ENCODE results near the gene RAD51B.

RAD51B gene

DNA sequence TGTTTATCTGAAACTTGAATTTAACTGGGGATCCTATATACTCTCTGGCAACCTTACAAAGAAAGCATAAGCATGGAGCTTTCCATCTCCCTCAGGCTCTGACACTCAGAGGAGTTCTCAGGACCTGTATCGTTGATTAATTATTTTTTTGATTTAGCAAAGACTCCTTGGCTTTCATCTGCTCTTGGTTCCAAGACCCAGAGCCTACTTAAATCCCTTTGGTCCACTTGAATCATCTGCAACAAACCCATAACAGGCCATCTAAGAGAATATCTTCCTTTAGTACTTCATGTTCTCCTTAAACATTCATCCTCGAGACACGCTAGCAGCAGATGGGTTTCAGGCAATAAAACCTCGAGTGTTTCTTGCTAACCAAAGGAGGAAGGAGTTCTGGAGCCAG is 887.9 kb downstream of the RAD51B start:
- no peak for TF ChIP-seq ZNF274 (IDR thresholded peaks at IDR 0.05; ENCODE audit: low read depth, low read length)
- no peak overlapping the region for H3K4me3 ChIP-seq (ENCODE audit: low read length)

DNA sequence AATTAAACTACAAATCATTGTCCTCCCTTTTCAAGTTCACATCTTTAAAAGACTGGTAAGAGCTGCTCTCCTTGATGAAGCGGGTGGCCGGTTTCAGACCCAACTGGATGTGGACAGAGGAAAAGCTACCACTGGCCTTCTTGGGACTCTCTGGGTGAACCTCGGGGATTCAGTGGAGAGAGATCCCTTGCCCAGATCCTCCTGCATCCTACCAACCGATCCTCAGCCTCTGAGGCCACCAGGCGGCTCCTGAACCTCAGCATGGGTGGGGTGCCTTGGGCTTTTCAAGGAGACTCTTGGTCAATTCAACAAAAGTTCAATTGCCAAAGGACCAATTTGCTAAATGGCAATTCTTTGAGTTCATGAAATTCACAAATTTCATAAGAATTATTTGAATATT is 888.8 kb downstream of the RAD51B start:
- H3K4me3 ChIP-seq (ENCODE audit: low read length) = no peak overlapping the region
- no peak for TF ChIP-seq ZNF274 (IDR thresholded peaks at IDR 0.05; ENCODE audit: low read depth, low read length)

DNA sequence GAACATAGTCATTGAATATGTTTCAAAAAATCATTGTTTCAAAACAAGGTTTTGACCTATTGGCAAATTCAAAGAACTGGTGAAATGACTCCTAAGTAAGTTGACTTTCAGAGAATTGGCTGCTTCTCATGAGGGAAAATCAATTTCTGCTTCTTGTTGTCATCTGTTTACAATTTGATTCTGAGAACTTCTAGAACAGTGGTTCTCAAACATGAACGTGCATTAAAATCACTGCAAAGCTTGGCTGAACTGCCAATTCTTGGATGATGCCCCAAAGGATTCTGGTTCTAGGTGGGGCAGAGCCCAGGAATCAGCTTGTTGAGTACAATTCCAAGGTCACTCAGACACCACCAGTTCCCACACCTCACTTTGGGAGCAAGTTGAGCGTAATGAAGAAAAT is 889.4 kb downstream of the RAD51B start:
- TF ChIP-seq ZNF274 (IDR thresholded peaks at IDR 0.05; ENCODE audit: low read depth, low read length) = no peak

DNA sequence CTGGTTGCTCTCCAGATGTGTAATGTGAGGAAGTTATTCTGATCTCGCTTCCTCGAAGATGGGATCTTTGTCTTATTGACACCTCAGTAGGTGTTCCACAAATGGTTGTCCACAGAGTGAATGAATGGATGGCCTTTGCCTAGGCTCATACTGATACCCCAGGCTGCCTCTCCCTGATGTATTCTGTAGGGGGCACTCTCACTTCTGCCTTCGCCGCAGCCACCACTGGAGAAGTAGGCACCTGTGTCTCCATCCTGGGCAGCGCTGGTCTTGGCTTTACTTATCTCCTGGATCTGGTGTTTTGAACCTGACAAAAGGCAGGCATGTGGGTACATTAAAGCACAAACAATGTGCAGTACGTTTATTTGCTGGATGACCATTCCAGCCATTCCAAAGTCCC is 891.2 kb downstream of the RAD51B start:
- TF ChIP-seq ZNF274 (IDR thresholded peaks at IDR 0.05; ENCODE audit: low read depth, low read length) = no peak
- no peak overlapping the region for H3K4me3 ChIP-seq (ENCODE audit: low read length)

More for the DNA sequence above, 889.4 kb downstream of the RAD51B start:
- no peak overlapping the region for H3K4me3 ChIP-seq (ENCODE audit: low read length)

DNA sequence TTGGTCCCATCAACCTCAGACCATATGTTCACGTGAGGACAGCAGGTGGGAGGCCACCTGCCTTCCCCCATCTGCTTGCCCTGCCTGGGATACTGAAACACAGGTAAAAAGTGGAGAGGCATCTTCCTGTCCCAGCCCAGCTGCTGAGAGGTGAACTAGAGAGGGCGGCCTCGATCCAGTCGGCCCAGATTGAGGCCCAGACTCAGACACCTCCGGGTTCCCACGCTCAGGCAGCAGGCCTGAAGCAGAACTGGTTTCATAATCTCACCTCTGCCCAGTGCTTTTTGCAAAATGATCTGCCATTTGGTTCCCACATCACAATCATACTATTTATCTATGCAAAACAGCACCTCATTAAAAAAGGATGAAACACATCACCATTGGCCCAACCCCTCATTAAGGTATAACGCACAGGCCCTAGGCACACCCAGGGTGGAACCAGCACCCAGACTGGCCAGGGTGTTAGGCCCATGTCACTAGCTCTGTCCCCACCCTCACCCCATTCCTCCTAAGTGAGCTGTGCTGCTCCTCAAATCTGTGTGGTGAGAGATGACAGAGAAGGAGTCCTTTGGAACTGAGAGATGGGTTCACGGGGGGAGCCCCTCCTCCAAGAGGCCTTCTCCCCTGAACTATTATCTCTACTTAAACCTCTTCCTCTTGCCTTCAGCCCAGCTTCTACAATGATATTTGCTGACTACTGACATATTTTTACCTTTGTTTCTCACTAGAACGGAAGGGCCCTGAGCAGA is 892.2 kb downstream of the RAD51B start:
- H3K4me3 ChIP-seq (ENCODE audit: low read length) = no peak overlapping the region
- TF ChIP-seq ZNF274 (IDR thresholded peaks at IDR 0.05; ENCODE audit: low read depth, low read length) = no peak

DNA sequence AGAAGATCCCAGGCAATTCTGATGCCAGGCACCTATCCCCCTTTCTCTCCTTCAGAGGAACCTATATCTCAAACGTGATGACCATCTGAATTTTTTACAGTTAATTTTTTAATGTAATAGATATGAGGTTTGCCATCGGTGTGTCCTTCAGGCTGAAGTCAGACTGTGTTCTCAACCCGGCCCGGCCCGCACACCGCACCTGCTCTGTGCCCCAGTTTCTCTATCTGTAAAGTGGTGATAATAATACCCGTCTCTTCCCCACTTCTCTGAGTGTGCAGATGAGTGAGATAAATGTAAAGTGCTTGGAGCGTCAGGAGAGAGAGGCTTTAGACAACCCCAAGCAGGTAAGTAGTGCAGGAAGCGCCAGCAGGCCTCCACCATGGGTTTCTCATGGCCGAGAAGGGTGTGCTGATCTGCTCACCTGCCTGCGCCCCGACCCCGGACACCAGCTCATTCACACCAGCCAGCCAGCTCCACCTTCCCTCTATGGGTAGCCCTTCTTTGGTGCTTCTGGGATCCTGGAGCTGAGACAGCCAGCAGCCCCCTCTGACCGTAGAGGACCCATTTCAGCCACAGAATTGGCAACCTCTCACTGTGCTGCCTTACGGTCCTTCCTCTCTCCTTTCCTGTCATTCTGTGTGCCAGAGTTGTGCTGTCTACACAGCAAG is 893.3 kb downstream of the RAD51B start:
- no peak for TF ChIP-seq ZNF274 (IDR thresholded peaks at IDR 0.05; ENCODE audit: low read depth, low read length)
- H3K4me3 ChIP-seq (ENCODE audit: low read length) = no peak overlapping the region

DNA sequence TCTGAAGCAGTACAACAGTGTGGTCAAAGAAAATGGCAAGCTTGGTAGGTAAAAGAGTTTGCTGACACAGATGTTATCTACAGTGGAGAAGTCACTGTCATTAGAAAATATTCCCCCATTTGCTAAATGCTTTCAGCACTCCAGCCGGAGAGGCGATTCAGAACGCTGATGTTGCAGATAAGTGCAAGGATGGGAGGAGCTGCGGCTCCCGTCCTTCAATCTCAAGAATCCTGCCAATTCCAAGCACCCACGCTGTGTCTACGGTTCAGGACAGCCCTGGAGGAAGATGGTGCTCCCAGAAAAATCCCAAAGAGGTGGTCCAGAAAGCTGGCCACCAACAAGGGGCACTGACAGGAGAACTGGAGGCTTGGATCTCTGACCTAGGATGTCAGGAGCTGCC is 894.2 kb downstream of the RAD51B start:
- no peak for TF ChIP-seq ZNF274 (IDR thresholded peaks at IDR 0.05; ENCODE audit: low read depth, low read length)
- no peak overlapping the region for H3K4me3 ChIP-seq (ENCODE audit: low read length)

DNA sequence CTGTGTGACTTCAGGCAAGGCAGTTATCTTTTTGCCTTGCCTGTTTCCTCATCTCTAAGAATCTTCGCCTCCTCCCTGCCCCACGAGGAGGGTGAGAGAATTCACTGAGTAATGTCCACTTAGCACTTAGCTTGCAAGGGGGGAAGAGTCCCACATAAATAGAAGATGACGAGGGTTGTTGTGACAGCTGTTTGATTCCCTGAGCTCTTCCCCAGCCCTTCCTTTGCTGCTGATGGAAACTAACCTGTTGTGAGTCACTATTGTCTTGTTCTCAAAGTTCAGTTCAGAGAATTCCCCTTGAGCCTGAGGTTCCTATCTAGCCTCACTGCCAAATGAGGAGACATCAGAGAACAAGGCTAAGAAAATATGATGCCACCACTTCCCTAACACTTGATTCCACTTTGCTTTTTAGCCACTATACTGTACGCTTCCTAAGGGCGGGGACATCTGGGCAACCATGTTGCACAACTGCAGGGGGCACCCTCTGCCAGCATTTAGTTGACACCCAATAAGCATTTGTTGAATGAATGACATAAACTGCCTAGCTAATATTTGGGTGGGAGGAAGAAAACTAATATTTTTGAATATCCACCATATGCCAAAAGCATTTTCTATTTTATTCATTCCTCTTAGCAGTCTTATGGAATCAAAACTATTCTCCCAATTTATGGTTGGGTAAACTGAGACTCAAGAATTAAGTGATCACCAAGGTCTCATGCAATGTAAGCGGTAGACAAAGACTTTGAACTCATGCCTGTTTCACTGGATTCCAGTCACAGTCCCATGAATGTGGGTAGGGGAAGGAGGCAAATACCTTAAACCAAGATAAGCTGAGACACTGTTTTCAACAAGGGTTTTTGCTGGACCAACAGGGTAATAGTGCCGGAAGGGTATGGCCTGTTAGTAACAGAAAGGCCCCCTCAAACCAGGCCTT is 895.7 kb downstream of the RAD51B start:
- TF ChIP-seq ZNF274 (IDR thresholded peaks at IDR 0.05; ENCODE audit: low read depth, low read length) = no peak
- H3K4me3 ChIP-seq (ENCODE audit: low read length) = no peak overlapping the region

DNA sequence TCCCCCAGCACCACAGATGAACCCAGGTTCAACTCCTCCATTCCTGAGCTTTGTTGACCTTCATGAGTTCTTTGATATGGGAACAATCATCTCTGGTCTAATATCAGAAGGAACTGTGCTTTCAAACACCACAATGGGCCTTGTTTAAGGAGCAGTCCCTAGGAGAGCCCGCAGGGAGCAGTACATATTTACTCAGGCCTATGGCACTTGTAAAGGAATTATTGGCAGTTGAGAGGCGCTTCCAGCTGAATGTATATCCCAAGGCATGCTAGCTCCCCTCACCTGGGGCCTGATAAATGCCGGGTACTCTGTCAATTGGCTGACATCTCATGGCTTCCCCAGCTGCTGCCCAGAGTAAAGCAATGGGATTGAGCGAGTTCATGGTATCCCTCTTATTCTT is 897.1 kb downstream of the RAD51B start:
- TF ChIP-seq ZNF274 (IDR thresholded peaks at IDR 0.05; ENCODE audit: low read depth, low read length) = no peak
- H3K4me3 ChIP-seq (ENCODE audit: low read length) = no peak overlapping the region

DNA sequence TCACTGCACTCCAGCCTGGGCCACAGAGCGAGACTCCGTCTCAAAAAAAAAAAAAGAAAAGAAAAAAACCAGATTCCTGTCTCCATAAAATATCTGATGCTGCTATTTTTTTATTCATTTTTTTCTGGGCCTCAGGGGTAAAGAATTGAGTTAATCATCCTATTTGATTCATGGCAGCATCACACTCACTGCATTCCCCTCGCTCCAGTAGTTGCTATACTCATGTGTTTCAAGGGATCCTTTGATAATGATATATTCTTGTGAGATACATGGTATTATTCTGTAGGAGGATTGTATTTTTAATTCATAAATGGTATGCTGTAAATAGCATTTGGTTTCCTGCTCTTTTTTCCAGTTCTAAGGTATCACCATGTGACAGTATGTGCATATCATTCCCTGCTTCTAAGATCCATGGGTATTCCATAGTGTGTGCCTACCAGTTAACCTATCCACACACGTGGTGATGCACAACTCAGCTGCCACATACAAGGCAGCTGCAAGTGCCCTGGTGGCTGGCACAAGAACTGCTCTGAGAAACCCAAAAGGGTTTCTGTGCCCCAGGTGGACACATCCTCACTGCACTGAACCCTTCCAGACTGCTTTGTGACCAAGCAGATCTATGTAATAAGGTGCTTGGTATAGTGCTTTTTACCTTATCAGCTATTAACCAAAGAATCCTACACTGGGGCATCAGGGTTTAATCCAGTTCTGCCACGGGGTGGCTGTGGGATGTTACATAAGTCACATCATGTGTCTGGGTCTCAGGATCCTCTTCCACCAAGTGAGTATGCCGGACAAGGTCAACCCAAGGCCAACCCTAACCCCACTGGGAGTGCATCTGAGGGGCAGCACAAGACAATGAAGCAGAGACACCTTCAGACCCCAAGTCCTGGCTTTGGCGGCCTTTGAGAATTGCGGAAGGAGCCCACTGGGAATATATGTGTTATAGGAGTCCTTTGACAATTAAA is 898.7 kb downstream of the RAD51B start:
- TF ChIP-seq ZNF274 (IDR thresholded peaks at IDR 0.05; ENCODE audit: low read depth, low read length) = no peak

DNA sequence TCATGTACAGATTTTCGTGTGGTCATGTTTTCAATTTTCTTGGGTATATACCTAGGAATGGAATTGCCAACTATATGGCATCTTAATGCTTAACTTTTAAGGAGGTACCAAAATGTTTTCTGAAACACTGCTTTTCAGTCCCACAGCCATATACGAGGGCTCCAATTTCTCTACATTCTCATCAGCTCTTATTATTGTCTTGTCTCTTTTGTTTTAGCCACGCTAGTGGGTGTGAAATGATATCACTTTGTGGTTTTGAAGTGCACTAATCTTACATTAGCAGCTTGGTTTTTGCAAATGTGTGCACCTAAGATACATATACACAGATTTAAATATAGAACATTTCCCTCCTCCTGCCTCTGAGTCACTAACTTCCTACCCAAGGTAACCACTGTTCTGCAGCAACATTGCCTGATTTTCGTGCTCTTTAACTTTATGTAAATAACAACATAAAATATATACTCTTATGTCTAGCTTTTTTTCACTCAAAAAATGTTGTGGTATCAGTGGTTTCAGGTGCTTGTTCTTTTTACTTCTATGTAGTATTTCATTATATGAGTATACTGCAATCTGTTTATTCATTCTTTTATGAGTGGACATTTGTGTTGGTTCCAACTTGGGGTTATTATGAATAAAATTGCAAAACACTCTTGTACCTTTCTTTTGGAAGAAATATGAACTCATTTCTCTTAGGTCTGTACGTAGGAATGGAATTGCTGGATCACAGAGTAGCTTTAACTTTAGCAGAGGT is 900.2 kb downstream of the RAD51B start:
- no peak for TF ChIP-seq ZNF274 (IDR thresholded peaks at IDR 0.05; ENCODE audit: low read depth, low read length)
- H3K4me3 ChIP-seq (ENCODE audit: low read length) = no peak overlapping the region

More for the DNA sequence above, 898.7 kb downstream of the RAD51B start:
- H3K4me3 ChIP-seq (ENCODE audit: low read length) = no peak overlapping the region

DNA sequence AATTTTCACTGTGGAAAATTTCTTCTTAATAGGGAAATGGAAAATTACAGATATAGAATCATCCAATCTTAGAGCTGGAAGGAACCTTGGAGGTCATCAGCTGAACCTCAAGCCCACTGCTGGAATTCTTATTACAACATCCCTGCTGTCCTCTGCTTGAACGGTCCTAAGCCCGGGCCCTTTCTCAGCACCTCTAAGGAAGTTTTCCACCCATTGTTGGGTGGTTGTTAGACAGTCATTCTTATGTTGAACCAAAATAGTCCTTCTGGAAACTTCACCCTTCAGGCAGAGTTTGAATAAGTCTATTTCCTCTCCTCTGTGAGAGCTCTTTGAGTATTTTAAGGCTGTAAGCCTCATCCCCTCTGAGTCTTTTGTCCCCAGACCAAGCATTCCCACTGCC is 902.6 kb downstream of the RAD51B start:
- no peak for TF ChIP-seq ZNF274 (IDR thresholded peaks at IDR 0.05; ENCODE audit: low read depth, low read length)

More for the DNA sequence above, 902.6 kb downstream of the RAD51B start:
- no peak overlapping the region for H3K4me3 ChIP-seq (ENCODE audit: low read length)
